Esophagus squamous epithelium (tissue), 5 donors: ENCODE data around the gene RBBP8. TPM values are rescaled to one million over a fixed set of nuclear protein-coding genes. Genes with fewer than 3 reads are reported as not detected.

Source experiments
- DNase-seq: peaks from one replicate; lab custom pipeline; 2025; lab: John Stamatoyannopoulos, UW
- H3K27ac ChIP-seq, 4 donors: fragments of 200-600 bp; sonication (generic); one replicate each; pipeline ENCODE4 v1.5.1; 2016 to 2019; ENCODE audit warnings: mild to moderate bottlenecking in 1 of 4
- H3K27me3 ChIP-seq, 4 donors: fragments of 200-600 bp; sonication (generic); 1 replicate in 3 of 4; 2 replicates in 1 of 4; pipeline versions ENCODE4 v1.5.1 to v1.6.0; 2017 to 2021; ENCODE audit warnings: antibody characterized with exemption in 1 of 4
- H3K36me3 ChIP-seq, 3 donors: fragments of 200-600 bp; sonication (generic); one replicate each; pipeline ENCODE4 v1.5.1; 2016 to 2019
- H3K4me1 ChIP-seq, 3 donors: fragments of 200-600 bp; sonication (generic); one replicate each; pipeline ENCODE4 v1.5.1; 2017 to 2019
- H3K4me3 ChIP-seq, 4 donors: fragments of 200-600 bp; sonication (generic); 1 replicate in 3 of 4; 2 replicates in 1 of 4; pipeline ENCODE4 v1.5.1; 2016 to 2019; ENCODE audit warnings: mild to moderate bottlenecking in 2 of 4, moderate library complexity in 1 of 4
- H3K9me3 ChIP-seq, 3 donors: fragments of 200-600 bp; sonication (generic); one replicate each; pipeline ENCODE4 v1.5.1; 2016 to 2019
- POLR2A ChIP-seq, 4 donors: fragments of 450-650 bp; IDR thresholded peaks; one replicate each; pipeline ENCODE4 v1.6.1; 2017; ENCODE audit warnings: antibody characterized with exemption in 4 of 4, mild to moderate bottlenecking in 4 of 4, moderate library complexity in 3 of 4
- WGBS, 2 donors: methylation state at CpG; one replicate each; pipeline ENCODE4 v1.1.5; 2018; 5-methylcytosine and 5-hydroxymethylcytosine counted together
- intact Hi-C: fragments of 100-400 bp; cut with DNase I; formaldehyde crosslinking; loops from one replicate; pipeline ENCODE4 v1.15.0; 2022
- small RNA-seq, 4 donors: library from RNA; depleted of rRNA; stranded (forward); fragments of <200 nt; gene quantifications; one replicate each; pipeline ENCODE3, GENCODE V24; 2016
- total RNA-seq, 4 donors: library from RNA; depleted of rRNA; stranded (reverse); fragments of >200 nt; gene quantifications; one replicate each; pipeline ENCODE4 v1.1.0, GENCODE V29; 2016
- TF ChIP-seq, protein P1 (sequence below), 6 experiments: fragments of 450-650 bp in 4 of 6; fragments of 200-600 bp in 2 of 6; sonication (generic) in 2 of 6; IDR thresholded peaks; one replicate each; pipeline ENCODE4 v1.5.1; 2016 to 2019; ENCODE audit warnings: antibody characterized with exemption in 6 of 6, mild to moderate bottlenecking in 4 of 6, moderate library complexity in 4 of 6
- donor health status: DM: yes; HTN: yes; CAD: no.

Gene RBBP8
- total RNA-seq, 4 donors from 2014 or later: 22.3 to 69.8 (median 53.2) TPM

DNA sequence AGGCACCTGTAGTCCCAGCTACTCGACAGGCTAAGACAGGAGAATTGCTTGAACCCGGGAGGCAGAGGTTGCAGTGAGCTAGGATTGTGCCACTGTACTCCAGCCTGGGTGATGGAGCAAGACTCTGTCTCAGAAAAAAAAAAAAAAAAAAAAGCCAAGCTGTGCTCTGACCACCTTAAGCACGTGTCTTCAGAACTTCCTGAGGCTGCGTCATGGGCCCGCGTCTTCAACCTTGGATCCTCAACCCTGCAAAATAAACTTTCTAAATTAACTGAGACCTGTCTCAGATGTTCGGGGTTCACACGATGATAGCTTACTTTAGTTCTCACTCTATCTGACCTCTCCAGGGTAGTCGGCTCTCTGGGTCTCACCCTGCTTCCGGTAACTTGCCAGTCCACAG is 136.4 kb downstream of the RBBP8 start:
- DNase-seq: no peak
- H3K4me1 ChIP-seq: peaks cover 0 to 4% (median 0%) of the 10 kb centered on the region in 3 donors
- H3K9me3 ChIP-seq: no peaks in the 10 kb centered on the region
- 74 to 83% methylated on average over 10 of the region's 10 CpGs for WGBS, 2 donors
- intact Hi-C loops: no loop called here
- no peak for TF ChIP-seq POLR2A (IDR thresholded peaks at IDR 0.05)
- TF ChIP-seq, protein P1, sequence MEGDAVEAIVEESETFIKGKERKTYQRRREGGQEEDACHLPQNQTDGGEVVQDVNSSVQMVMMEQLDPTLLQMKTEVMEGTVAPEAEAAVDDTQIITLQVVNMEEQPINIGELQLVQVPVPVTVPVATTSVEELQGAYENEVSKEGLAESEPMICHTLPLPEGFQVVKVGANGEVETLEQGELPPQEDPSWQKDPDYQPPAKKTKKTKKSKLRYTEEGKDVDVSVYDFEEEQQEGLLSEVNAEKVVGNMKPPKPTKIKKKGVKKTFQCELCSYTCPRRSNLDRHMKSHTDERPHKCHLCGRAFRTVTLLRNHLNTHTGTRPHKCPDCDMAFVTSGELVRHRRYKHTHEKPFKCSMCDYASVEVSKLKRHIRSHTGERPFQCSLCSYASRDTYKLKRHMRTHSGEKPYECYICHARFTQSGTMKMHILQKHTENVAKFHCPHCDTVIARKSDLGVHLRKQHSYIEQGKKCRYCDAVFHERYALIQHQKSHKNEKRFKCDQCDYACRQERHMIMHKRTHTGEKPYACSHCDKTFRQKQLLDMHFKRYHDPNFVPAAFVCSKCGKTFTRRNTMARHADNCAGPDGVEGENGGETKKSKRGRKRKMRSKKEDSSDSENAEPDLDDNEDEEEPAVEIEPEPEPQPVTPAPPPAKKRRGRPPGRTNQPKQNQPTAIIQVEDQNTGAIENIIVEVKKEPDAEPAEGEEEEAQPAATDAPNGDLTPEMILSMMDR (IDR thresholded peaks at IDR 0.05): no peak
- H3K4me3 ChIP-seq: no peak overlapping the region
- H3K27ac ChIP-seq: no peak overlapping the region
- no peaks in the 10 kb centered on the region for H3K36me3 ChIP-seq
- no peaks in the 10 kb centered on the region for H3K27me3 ChIP-seq

DNA sequence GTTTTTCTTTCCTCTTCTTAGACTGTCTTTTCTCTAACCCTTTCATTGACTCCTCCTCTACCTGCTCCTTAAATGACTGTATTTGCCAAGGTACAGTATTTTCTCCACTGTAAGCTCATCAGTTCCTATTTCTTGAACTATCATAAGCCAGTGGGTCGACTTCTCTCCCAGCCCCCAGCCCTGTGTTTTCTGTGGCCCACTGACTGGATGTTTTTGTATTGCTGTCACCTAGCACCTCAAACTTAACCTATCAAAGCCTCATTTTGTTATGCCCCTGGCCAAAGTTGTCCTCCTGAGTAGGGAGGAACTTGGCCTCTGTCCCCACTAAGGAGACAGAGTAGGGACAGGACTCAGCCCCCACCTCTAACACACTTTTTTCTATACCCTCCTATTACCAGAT is 136.8 kb downstream of the RBBP8 start:
- H3K27ac ChIP-seq: no peak overlapping the region
- no peaks in the 10 kb centered on the region for H3K9me3 ChIP-seq
- intact Hi-C loops: no loop called here
- H3K4me3 ChIP-seq: no peak overlapping the region
- DNase-seq: no peak
- H3K27me3 ChIP-seq: no peaks in the 10 kb centered on the region
- peaks cover 0 to 4% (median 0%) of the 10 kb centered on the region in 3 donors for H3K4me1 ChIP-seq
- TF ChIP-seq POLR2A (IDR thresholded peaks at IDR 0.05): no peak
- TF ChIP-seq, protein P1 (IDR thresholded peaks at IDR 0.05): no peak
- H3K36me3 ChIP-seq: no peaks in the 10 kb centered on the region
- 53 to 71% methylated on average over 1 of the region's 1 CpG for WGBS, 2 donors

DNA sequence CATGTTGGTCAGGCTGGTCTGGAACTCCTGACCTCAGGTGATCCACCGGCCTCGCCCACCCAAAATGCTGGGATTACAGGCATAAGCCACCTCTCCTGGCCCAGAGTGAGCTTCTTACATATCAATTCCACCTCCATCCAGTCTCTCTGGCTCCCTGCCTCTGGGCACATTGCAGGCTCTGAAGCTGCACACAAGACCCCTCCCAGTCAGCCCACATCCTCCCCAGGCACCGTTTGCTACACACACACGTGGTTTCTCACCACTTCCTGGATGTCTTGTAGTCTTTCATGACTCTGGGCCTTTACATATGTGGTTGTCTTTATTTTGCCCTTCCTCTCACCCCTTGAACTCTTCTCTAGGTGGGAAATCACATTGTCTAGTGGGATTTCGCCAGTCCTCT is 138.2 kb downstream of the RBBP8 start:
- H3K4me3 ChIP-seq: no peak overlapping the region
- H3K27me3 ChIP-seq: no peaks in the 10 kb centered on the region
- H3K27ac ChIP-seq: no peak overlapping the region
- no peaks in the 10 kb centered on the region for H3K9me3 ChIP-seq
- H3K36me3 ChIP-seq: no peaks in the 10 kb centered on the region
- intact Hi-C loops: no loop called here
- peak; percentile 33 for DNase-seq
- 50 to 67% methylated on average over 3 to 5 of the region's 5 CpGs for WGBS, 2 donors
- peaks cover 0 to 4% (median 0%) of the 10 kb centered on the region in 3 donors for H3K4me1 ChIP-seq
- TF ChIP-seq, protein P1 (IDR thresholded peaks at IDR 0.05): no peak
- TF ChIP-seq POLR2A (IDR thresholded peaks at IDR 0.05): no peak

GRCh38 chr18:23072079-23072478 is 139.0 kb downstream of the RBBP8 start:
- H3K4me1 ChIP-seq: peaks cover 0 to 4% (median 0%) of the 10 kb centered on the region in 3 donors
- no peak overlapping the region for H3K4me3 ChIP-seq
- no peaks in the 10 kb centered on the region for H3K9me3 ChIP-seq
- no peaks in the 10 kb centered on the region for H3K27me3 ChIP-seq
- DNase-seq: no peak
- TF ChIP-seq POLR2A (IDR thresholded peaks at IDR 0.05): no peak
- TF ChIP-seq, protein P1 (IDR thresholded peaks at IDR 0.05): no peak
- no peak overlapping the region for H3K27ac ChIP-seq
- WGBS, 2 donors: 55 to 94% methylated on average over 2 to 9 of the region's 9 CpGs
- intact Hi-C loops: no loop called here
- H3K36me3 ChIP-seq: no peaks in the 10 kb centered on the region

- no peak overlapping the region for H3K4me3 ChIP-seq
- no peak for TF ChIP-seq POLR2A (IDR thresholded peaks at IDR 0.05)
- TF ChIP-seq, protein P1 (IDR thresholded peaks at IDR 0.05): no peak
Measured at GRCh38 chr18:23073996-23074606, 141.0 kb downstream of the RBBP8 start.

More at GRCh38 chr18:23073996-23074606, 141.0 kb downstream of the RBBP8 start:
- Histone ChIP-seq H3K27ac (no peak overlapping the region), H3K36me3 (no peaks in the 10 kb centered on the region), H3K27me3 (no peaks in the 10 kb centered on the region), H3K4me1 (peaks cover 0 to 11% (median 0%) of the 10 kb centered on the region in 3 donors), H3K9me3 (no peaks in the 10 kb centered on the region)
- intact Hi-C loops: no loop called here
- WGBS, 2 donors: 41 to 62% methylated on average over 2 to 8 of the region's 8 CpGs
- no peak for DNase-seq

Small RNAs within 50 kb of the gene (small RNA-seq; reads per million reads assigned to genes)
- 0 reads per million in 4 donors for gene RF00019
- gene RN7SL745P: 0 reads per million in 4 donors

Other genes starting within 250 kb of the RBBP8 start
- 1 to 10 TPM; 4.4 to 9.9 (median 8.5) TPM for gene CABLES1, start 202.2 kb downstream of the RBBP8 start, total RNA-seq